HepG2 (cell line): ENCODE results near the gene MYCT1. TPM values are rescaled to one million over a fixed set of nuclear protein-coding genes. Genes with fewer than 3 reads are reported as not detected.

Experiments used
- ATAC-seq: fragments of 200-7000 bp; cut with Tn5 transposase; 3 replicates; pipeline ENCODE4 v1.9.1; 2020; ENCODE audit warnings: mild to moderate bottlenecking, moderate library complexity
- BruUV-seq: library from RNA; stranded (reverse); fragments of 400-500 nt; replicated peaks from 2 replicates; lab custom pipeline; 2021; lab: Mats Ljungman, UMichigan
- CTCF ChIA-PET: fragments of 300-600 bp; formaldehyde crosslinking; extraction: SDS; loops from one replicate; lab custom pipeline; 2021; ENCODE audit warnings: low total read pairs, inconsistent platforms, low intra/inter-chr PET ratio; lab: Yijun Ruan, JAX
- POLR2A ChIA-PET: fragments of 350-600 bp; sonication (Branson Sonifier 250); formaldehyde crosslinking; loops from one replicate; lab custom pipeline; 2020; ENCODE audit warnings: antibody characterized with exemption, inconsistent platforms; lab: Yijun Ruan, JAX
- DNase-seq: peaks from one replicate; pipeline ENCODE4 v3.0.0-alpha.2; 2015; ENCODE audit warnings: low spot score
- FAIRE-seq: peaks from 3 replicates; lab custom pipeline; 2011; peaks lifted over from hg19 to GRCh38; lab: Jason Lieb, UNC
- H2AFZ ChIP-seq: one replicate; pipeline ENCODE4 v1.6.1; 2011; ENCODE audit warnings: low read length, inconsistent platforms
- H3K27ac ChIP-seq: fragments of 300-600 bp; 3 replicates; pipeline ENCODE4 v1.8.0; 2011; ENCODE audit warnings: mixed run types, mild to moderate bottlenecking, mixed read lengths, low read length, inconsistent platforms; ENCODE audit not compliant: insufficient read depth; ENCODE audit errors: extremely low read length
- H3K27me3 ChIP-seq, 2 experiments: fragments of 200-600 bp in 1 of 2; 2 replicates in 1 of 2; 3 replicates in 1 of 2; pipeline versions ENCODE4 v1.6.0 to v1.8.0; 2011; ENCODE audit warnings: low read length in 2 of 2, mild to moderate bottlenecking in 2 of 2, moderate library complexity in 2 of 2, inconsistent platforms in 1 of 2; ENCODE audit not compliant: insufficient read depth in 2 of 2, control insufficient read depth in 1 of 2
- H3K36me3 ChIP-seq, 2 experiments: fragments of 200-600 bp in 1 of 2; replicated peaks in 1 of 2; 2 replicates in 1 of 2; 3 replicates in 1 of 2; pipeline versions ENCODE4 v1.5.1 to v1.8.0; 2011; ENCODE audit warnings: low read length in 2 of 2, inconsistent platforms in 1 of 2; ENCODE audit not compliant: insufficient read depth in 2 of 2, control insufficient read depth in 1 of 2
- H3K4me1 ChIP-seq: 2 replicates; pipeline ENCODE4 v1.5.1; 2012; ENCODE audit warnings: low read length, inconsistent platforms; ENCODE audit not compliant: insufficient read depth
- H3K4me2 ChIP-seq: 2 replicates; pipeline ENCODE4 v1.6.0; 2011; ENCODE audit warnings: low read depth, low read length, inconsistent platforms
- H3K4me3 ChIP-seq, 3 experiments: fragments of 200-600 bp in 1 of 3; sonication (generic), shearing (Covaris generic) in 1 of 3; replicated peaks in 1 of 3; 2 replicates each; pipeline ENCODE4 v1.5.1; 2011 to 2016; ENCODE audit warnings: low read length in 3 of 3, inconsistent platforms in 2 of 3, low read depth in 2 of 3, mild to moderate bottlenecking in 2 of 3, control low read depth in 1 of 3, mixed read lengths in 1 of 3; ENCODE audit not compliant: insufficient read depth in 1 of 3
- H3K79me2 ChIP-seq: one replicate; pipeline ENCODE4 v1.6.1; 2011; ENCODE audit warnings: low read length, inconsistent platforms; ENCODE audit not compliant: insufficient read depth
- H3K9ac ChIP-seq: 2 replicates; pipeline ENCODE4 v1.6.0; 2011; ENCODE audit warnings: mild to moderate bottlenecking, low read depth, low read length, inconsistent platforms; ENCODE audit not compliant: insufficient read depth
- H3K9me3 ChIP-seq: 2 replicates; pipeline ENCODE4 v1.5.1; 2012; ENCODE audit warnings: mild to moderate bottlenecking, low read length
- H4K20me1 ChIP-seq: 2 replicates; pipeline ENCODE4 v1.6.0; 2011; ENCODE audit warnings: inconsistent platforms, mild to moderate bottlenecking, low read length, moderate library complexity; ENCODE audit not compliant: insufficient read depth
- CERS6 ChIP-seq: sonication (generic); formaldehyde crosslinking; IDR thresholded peaks from 2 replicates; pipeline ENCODE4 v1.5.0; 2020; ENCODE audit warnings: missing genetic modification reagents
- FOXC1 ChIP-seq: sonication (generic); formaldehyde crosslinking; IDR thresholded peaks from 2 replicates; pipeline ENCODE4 v1.8.0; 2022; ENCODE audit warnings: mild to moderate bottlenecking, missing genetic modification reagents, borderline replicate concordance
- GMEB2 ChIP-seq: IDR thresholded peaks from 2 replicates; pipeline ENCODE4 v1.6.1; 2016; ENCODE audit warnings: missing biosample characterization, missing genetic modification reagents, low read depth
- HCFC1 ChIP-seq: fragments of 150-350 bp; IDR thresholded peaks from 2 replicates; pipeline ENCODE4 v1.6.1; 2014; ENCODE audit warnings: low read depth, low read length
- HHEX ChIP-seq: IDR thresholded peaks from 2 replicates; pipeline ENCODE4 v1.6.1; 2016; ENCODE audit warnings: control low read depth
- TEAD3 ChIP-seq: optimal IDR thresholded peaks from 2 replicates; pipeline ENCODE3; 2016; ENCODE audit warnings: borderline replicate concordance
- ZBTB34 ChIP-seq: sonication (generic); formaldehyde crosslinking; IDR thresholded peaks from 2 replicates; pipeline ENCODE4 v1.8.0; 2022; ENCODE audit warnings: mild to moderate bottlenecking, missing genetic modification reagents
- ZFYVE20 ChIP-seq: sonication (generic); formaldehyde crosslinking; IDR thresholded peaks from 2 replicates; pipeline ENCODE4 v1.8.0; 2023; ENCODE audit warnings: low read depth, mild to moderate bottlenecking, moderate library complexity, missing genetic modification reagents, borderline replicate concordance
- ZNF337 ChIP-seq: sonication (generic); formaldehyde crosslinking; IDR thresholded peaks from 2 replicates; pipeline ENCODE4 v1.5.1; 2020; ENCODE audit warnings: missing genetic modification reagents, low read depth, mild to moderate bottlenecking, borderline replicate concordance
- ZNF850 ChIP-seq: sonication (generic); formaldehyde crosslinking; conservative IDR thresholded peaks from 2 replicates; pipeline ENCODE4 v1.9.0; 2021; ENCODE audit warnings: mild to moderate bottlenecking, missing genetic modification reagents
- WGBS: methylation state at CpG from one replicate; pipeline ENCODE4 v1.1.6; 2017; ENCODE audit warnings: low lambda C conversion rate; 5-methylcytosine and 5-hydroxymethylcytosine counted together
- in situ Hi-C: cut with HindIII; loops from 2 replicates; pipeline ENCODE4 v1.10.0; 2017; ENCODE audit warnings: low pct_unique_long_range_greater_than_20kb; ENCODE audit not compliant: extremely low pct_ligation_motif_present
- intact Hi-C: fragments of 100-400 bp; cut with micrococcal nuclease; formaldehyde crosslinking; loops from one replicate; pipeline ENCODE4 v1.10.0; 2022; ENCODE audit not compliant: unreplicated experiment
- polyA plus RNA-seq, 8 experiments: library from polyadenylated mRNA; depleted of rRNA in 3 of 8; stranded (reverse) in 7 of 8; unstranded in 1 of 8; fragments of >200 nt; fragmentation: Illumina TruSeq in 4 of 8; extraction: Trizol in 4 of 8; gene quantifications; 2 replicates each; pipeline versions ENCODE4 v1.2.1 to v1.2.3, GENCODE V29; 2011 to 2016; ENCODE audit warnings: low read depth in 4 of 8, missing spikeins in 1 of 8, mixed read lengths in 1 of 8; ENCODE audit not compliant: insufficient read depth in 1 of 8
- total RNA-seq, 5 experiments: library from RNA; depleted of rRNA; stranded (reverse); fragments of >200 nt; fragmentation: Illumina TruSeq; extraction: Trizol; gene quantifications; 2 replicates each; pipeline ENCODE4 v1.2.3, GENCODE V29; 2016; ENCODE audit warnings: low read depth in 1 of 5

The MYCT1 gene
- total and polyA plus RNA-seq, 2 of the 13 experiments (the other 11 are each of a cell fraction or from before 2014, with no cell fraction given) = not detected

GRCh38 chr6:152745509-152746171 lies 47.9 kb downstream of the MYCT1 start:
- CTCF ChIA-PET = no interaction called here
- in situ Hi-C loops = loop anchor here (10.0 kb wide), 1 partner anchor 209 kb away; no protein-coding TSS in a partner anchor

More at GRCh38 chr6:152745509-152746171, 47.9 kb downstream of the MYCT1 start:
- H3K27ac ChIP-seq = no peak overlapping the region
- H4K20me1 ChIP-seq = no peaks in the 10 kb centered on the region
- H3K4me3 ChIP-seq = no peak overlapping the region
- no peak overlapping the region for H3K4me2 ChIP-seq
- WGBS = 6% methylated on average over 4 of the region's 4 CpGs
- no peaks in the 10 kb centered on the region for H3K79me2 ChIP-seq
- BruUV-seq = no TSS peak
- intact Hi-C loops = loop anchor here (10.0 kb wide), 2 partner anchors 119 to 149 kb away; no protein-coding TSS in a partner anchor
- no peaks in the 10 kb centered on the region for H3K9me3 ChIP-seq
- H3K4me1 ChIP-seq = peaks cover 10% of the 10 kb centered on the region; the same call in 1 of the 2 replicates
- DNase-seq (no peak), ATAC-seq (no peak; the same call in 2 of the 3 replicates), FAIRE-seq (no peak)
- no peak overlapping the region for H2AFZ ChIP-seq
- no peak overlapping the region for H3K9ac ChIP-seq
- peaks cover 0 to 10% of the 10 kb centered on the region in 2 experiments; a peak in 3 of 5 replicates for H3K27me3 ChIP-seq
- H3K36me3 ChIP-seq = no peaks in the 10 kb centered on the region
- TF ChIP-seq GMEB2 (CRISPR knock-in tag) (no peak), HHEX (CRISPR knock-in tag) (no peak), ZNF337 (no peak), FOXC1 (CRISPR knock-in tag) (no peak), CERS6 (CRISPR knock-in tag) (no peak), TEAD3 (CRISPR knock-in tag) (no peak), HCFC1 (no peak), ZNF850 (CRISPR knock-in tag) (no peak), ZBTB34 (CRISPR knock-in tag) (no peak), ZFYVE20 (CRISPR knock-in tag) (no peak)
- POLR2A ChIA-PET = no interaction called here
